ENCODE results near the gene GJE1.
"Not testable (repeated sequence)": the region's sequence is repeated elsewhere in the genome, so short reads cannot be mapped to it uniquely, and the experiment has no call there.

GJE1 gene

GRCh38 chr6:142118328-142118727 lies 14.4 kb upstream of the GJE1 start:
- TF ChIP-seq CTCF (conservative IDR thresholded peaks at IDR 0.05; ENCODE audit: low read depth, low read length) = no peak
- no peak overlapping the region for H3K4me3 ChIP-seq (ENCODE audit: low read length)
- no peak for DNase-seq (ENCODE audit: low read depth)

- no peak for TF ChIP-seq CTCF (conservative IDR thresholded peaks at IDR 0.05; ENCODE audit: low read depth, low read length)
These were observed 13.8 kb upstream of the GJE1 start for GRCh38 chr6:142118925-142119324.

DNA sequence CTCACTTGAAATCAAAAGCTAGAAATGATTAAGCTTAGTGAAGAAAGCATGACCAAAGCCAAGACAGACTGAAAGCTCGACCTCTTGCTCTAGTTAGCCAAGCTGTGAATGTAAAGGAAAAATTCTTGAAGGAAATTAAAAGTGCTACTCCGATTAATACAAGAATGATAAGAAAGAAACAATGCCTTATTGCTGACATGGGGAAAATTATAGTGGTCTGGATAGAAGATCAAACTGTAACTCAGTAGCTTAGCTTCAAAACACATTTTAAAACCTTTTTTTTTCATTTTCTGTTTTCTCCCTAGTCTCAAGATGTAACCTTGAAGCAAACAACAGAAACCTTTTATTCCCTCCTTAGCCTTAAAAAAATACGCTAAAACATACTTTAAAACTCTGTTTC lies 11.4 kb upstream of the GJE1 start:
- H3K4me3 ChIP-seq (ENCODE audit: low read length) = no peak overlapping the region
- no peak for DNase-seq (ENCODE audit: low read depth)
- TF ChIP-seq CTCF (conservative IDR thresholded peaks at IDR 0.05; ENCODE audit: low read depth, low read length) = no peak

More at GRCh38 chr6:142118925-142119324, 13.8 kb upstream of the GJE1 start:
- DNase-seq (ENCODE audit: low read depth) = no peak
- H3K4me3 ChIP-seq (ENCODE audit: low read length) = no peak overlapping the region

GRCh38 chr6:142130814-142131213 lies 1.9 kb upstream of the GJE1 start:
- no peak for TF ChIP-seq CTCF (conservative IDR thresholded peaks at IDR 0.05; ENCODE audit: low read depth, low read length)
- DNase-seq (ENCODE audit: low read depth) = no peak
- no peak overlapping the region for H3K4me3 ChIP-seq (ENCODE audit: low read length)

GRCh38 chr6:142138876-142139275 lies 6.2 kb downstream of the GJE1 start:
- DNase-seq (ENCODE audit: low read depth) = no peak
- no peak overlapping the region for H3K4me3 ChIP-seq (ENCODE audit: low read length)
- no peak for TF ChIP-seq CTCF (conservative IDR thresholded peaks at IDR 0.05; ENCODE audit: low read depth, low read length)

DNA sequence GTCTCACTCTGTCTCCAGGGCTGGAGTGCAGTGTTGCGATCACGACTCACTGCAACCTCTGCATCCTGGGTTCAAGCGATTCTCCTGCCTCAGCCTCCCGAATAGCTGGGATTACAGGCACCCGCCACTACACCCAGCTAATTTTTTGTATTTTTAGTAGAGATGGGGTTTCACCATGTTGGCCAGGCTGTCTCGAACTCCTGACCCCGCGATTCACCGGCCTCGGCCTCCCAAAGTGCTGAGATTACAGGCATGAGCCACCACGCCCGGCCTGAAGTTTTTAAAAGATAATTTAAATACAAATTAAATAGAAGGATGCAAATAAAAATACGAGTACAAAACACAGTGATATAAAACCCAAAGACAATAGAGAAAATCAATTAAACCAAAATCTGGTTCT lies 8.8 kb downstream of the GJE1 start:
- not testable (repeated sequence) for H3K4me3 ChIP-seq (ENCODE audit: low read length); DNase-seq (ENCODE audit: low read depth)

GRCh38 chr6:142146828-142147662 lies 14.3 kb downstream of the GJE1 start, which contains the start of the genes NMBR and VTA1:
TSS of gene NMBR (minus strand) at chr6:142147122. CDS start at chr6:142088658, 58,464 bp downstream.
TSS of gene VTA1 (plus strand) at chr6:142147263. CDS start at chr6:142147288, 25 bp downstream.
- TF ChIP-seq CTCF (conservative IDR thresholded peaks at IDR 0.05; ENCODE audit: low read depth, low read length) = peak; percentile 95
- peak; percentile 98 for DNase-seq (ENCODE audit: low read depth)
- peak within 1 kb of the TSS; percentile 95 for H3K4me3 ChIP-seq (ENCODE audit: low read length)

All from retinal pigment epithelial cell (primary cell).